NCI-H526 (cell line): ENCODE measurements around the gene SYNGAP1.
"Not testable (repeated sequence)": the region's sequence is repeated elsewhere in the genome, so short reads cannot be mapped to it uniquely, and the experiment has no call there.

Experiments
- DNase-seq, 2 experiments: peaks; one replicate each; lab custom pipeline; 2025; lab: John Stamatoyannopoulos, UW

The SYNGAP1 gene

GRCh38 chr6:33469661-33470060 lies 49.8 kb downstream of the SYNGAP1 start:
- DNase-seq, result no peak

- no peak for DNase-seq
Measured at GRCh38 chr6:33477864-33478263, 58.0 kb downstream of the SYNGAP1 start.

GRCh38 chr6:33481192-33481591 lies 61.3 kb downstream of the SYNGAP1 start:
- no peak for DNase-seq

GRCh38 chr6:33482620-33483019 lies 62.8 kb downstream of the SYNGAP1 start:
- DNase-seq, result not testable (repeated sequence)

GRCh38 chr6:33483678-33484077 lies 63.8 kb downstream of the SYNGAP1 start:
- no peak for DNase-seq

GRCh38 chr6:33484673-33485262 lies 64.9 kb downstream of the SYNGAP1 start:
- not testable (repeated sequence) for DNase-seq

- DNase-seq, result not testable (repeated sequence)
Measured at GRCh38 chr6:33485680-33486079, 65.8 kb downstream of the SYNGAP1 start.

DNA sequence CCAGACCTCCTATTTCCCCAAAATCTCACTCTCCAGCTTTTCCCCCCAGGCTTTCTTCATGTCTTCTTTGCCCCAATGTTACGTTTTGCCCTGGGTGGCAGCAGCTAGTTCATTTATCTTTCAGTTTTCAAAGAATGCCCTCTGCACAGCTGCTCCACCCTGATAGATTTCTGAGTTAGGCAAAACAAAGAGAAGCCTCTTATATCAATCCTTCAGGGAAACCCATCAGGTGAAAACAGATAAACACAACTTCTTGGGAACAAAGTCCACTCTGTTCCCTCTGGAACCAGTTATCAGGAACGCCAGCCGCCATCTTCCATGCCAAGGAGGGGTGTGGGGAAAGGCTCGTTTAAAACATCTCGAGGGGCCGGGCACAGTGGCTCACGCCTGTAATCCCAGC lies 68.5 kb downstream of the SYNGAP1 start:
- no peak for DNase-seq

GRCh38 chr6:33490198-33490597 lies 70.3 kb downstream of the SYNGAP1 start:
- DNase-seq, result no peak

DNA sequence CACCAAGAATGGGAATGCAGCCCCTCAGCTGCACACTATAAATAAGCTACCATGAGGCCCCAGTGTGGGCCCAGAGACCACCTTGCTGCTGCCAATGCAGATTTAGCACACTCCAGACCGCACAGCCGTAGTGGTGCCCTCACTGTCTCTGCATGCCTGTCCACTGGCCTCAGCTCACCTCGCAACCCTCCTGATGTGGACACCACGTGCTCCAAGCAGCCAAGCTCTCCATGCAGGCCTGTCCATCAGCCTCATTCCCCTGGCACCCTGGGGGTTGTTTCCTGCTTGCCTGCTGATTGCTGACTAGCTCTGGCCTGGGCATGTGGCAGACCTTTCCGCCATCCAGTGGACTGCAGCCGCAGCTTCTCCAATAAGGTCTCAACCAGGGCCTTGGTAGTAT lies 70.8 kb downstream of the SYNGAP1 start:
- no peak for DNase-seq

GRCh38 chr6:33492093-33492492 lies 72.2 kb downstream of the SYNGAP1 start:
- DNase-seq, result no peak

- no peak for DNase-seq
Measured at GRCh38 chr6:33497157-33497556, 77.3 kb downstream of the SYNGAP1 start.

- no peak for DNase-seq
Measured at GRCh38 chr6:33502486-33502885, 82.6 kb downstream of the SYNGAP1 start.

- no peak for DNase-seq
Measured at GRCh38 chr6:33504486-33504885, 84.6 kb downstream of the SYNGAP1 start.
